GM21717 (cell line): ENCODE results near the gene DNMBP.
A peak's percentile ranks its signal among the peaks of the same experiment; 100 is the strongest.
"Not testable (repeated sequence)": the region's sequence is repeated elsewhere in the genome, so short reads cannot be mapped to it uniquely, and the experiment has no call there.

Source experiments
- ATAC-seq: cut with Tn5 transposase; IDR thresholded peaks from one replicate; pipeline ENCODE4 v1.9.1; 2021; ENCODE audit warnings: mild to moderate bottlenecking, moderate library complexity; ENCODE audit not compliant: unreplicated experiment

DNMBP gene

DNA sequence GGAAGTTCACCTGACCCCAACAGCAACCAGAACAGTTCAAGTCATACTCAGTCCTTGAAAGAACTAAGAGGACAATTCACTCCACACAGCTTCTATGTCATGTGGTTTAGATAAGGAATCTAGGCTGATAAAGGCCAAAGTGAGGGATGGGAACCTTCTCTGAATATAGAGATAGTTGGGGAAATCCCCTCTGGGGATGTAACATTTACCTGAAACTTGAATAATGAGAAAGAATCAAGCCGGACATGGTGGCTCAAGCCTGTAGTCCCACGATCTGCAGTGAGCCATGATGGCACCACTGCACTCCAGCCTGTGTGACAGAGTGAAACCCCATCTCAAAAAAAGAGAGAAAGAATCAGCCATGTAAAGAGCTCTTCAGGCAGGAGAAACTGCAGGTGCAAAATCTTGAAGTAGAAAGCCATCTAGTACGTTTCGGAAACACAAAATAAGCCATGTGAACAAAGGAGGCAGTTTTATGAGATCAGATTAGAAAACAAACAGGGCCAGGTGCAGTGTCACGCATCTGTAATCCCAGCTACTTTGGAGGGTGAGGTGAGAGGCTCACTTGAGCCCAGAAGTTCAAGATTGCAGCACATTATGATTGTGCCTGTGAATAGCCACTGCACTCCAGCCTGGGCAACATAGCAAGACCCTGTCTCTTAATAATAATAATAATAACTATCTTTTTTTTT lies 4.5 kb upstream of the DNMBP start:
- ATAC-seq = peak; percentile 61

GRCh38 chr10:100013621-100014020 lies 3.9 kb upstream of the DNMBP start:
- ATAC-seq = no peak

- ATAC-seq = not testable (repeated sequence)
Observed at GRCh38 chr10:100011906-100012305, 2.2 kb upstream of the DNMBP start.

DNA sequence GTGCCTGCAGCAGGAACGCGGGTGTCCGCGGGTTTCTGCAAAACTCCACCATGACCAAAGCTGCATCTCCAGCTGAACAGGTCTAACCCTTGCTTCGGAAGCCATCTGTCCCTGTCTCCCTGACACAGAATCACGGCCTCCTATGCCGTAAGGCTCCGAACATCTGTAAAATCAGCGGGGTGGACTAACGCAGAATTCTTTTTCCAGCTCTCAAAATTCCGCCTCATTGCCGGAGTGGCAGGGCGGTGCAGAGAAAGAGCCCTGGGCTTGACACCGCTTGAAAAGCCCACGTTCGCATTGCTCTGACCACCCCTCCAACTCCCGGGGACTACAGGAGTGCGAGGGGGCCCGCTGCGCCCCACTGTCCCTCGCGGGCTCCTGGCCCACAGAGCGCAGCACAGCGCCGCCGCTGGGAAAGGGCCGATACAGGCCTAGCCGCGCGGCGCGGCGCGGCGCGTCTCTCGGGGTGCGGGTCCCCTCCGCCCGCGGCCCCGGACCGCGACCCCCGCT lies 409 bp downstream of the DNMBP start:
- ATAC-seq = peak; percentile 44

GRCh38 chr10:100008708-100009282 lies 952 bp downstream of the DNMBP start:
- no peak for ATAC-seq

DNA sequence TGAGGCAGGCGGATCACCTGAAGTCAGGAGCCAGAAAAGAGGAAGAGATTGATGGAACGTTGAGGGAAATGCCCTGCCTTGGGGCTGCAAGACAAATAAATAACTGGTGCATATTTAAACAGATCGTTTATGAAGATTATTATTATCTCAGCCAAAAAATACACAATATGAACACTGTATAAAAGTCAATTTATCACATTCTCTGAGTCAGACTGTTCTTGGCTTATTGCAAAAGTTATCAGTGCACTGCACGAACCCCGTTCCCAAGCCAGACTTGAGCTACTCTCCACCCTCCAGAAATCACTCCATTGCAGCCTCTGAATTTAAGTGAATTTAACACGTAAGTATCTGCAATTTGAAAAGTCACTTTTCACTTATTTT lies 1.6 kb downstream of the DNMBP start:
- no peak for ATAC-seq

GRCh38 chr10:100007231-100008141 lies 2.3 kb downstream of the DNMBP start:
- ATAC-seq = no peak

DNA sequence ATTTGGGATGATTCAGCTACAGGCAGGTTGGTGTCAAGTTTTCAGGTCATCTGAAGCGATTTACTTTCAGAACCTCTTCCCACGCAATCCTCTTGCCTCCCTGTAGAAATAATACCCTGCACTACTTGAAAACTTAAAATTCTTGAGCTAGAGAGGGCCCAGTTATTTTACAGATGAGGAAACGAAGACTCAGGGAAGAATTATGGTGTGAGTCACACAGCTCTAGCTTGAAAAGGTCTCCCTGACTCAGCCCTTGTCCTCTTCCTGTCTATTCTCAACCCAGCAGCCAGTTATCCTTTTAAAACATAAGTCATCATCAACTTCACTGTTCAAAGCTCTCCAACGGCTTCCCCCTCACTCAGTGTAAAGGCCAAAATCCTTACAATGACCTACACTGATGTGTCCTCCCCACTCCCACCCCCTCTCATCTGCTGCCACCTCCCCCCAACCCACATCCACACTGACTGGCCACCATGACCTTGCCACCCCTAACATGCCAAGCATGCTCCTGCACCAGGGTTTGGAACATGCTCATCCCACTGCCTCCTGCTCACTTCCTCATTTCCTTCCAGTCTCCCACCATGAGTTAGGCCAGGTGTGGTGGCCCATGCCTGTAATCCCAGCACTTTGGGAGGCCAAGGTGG lies 3.4 kb downstream of the DNMBP start:
- no peak for ATAC-seq

DNA sequence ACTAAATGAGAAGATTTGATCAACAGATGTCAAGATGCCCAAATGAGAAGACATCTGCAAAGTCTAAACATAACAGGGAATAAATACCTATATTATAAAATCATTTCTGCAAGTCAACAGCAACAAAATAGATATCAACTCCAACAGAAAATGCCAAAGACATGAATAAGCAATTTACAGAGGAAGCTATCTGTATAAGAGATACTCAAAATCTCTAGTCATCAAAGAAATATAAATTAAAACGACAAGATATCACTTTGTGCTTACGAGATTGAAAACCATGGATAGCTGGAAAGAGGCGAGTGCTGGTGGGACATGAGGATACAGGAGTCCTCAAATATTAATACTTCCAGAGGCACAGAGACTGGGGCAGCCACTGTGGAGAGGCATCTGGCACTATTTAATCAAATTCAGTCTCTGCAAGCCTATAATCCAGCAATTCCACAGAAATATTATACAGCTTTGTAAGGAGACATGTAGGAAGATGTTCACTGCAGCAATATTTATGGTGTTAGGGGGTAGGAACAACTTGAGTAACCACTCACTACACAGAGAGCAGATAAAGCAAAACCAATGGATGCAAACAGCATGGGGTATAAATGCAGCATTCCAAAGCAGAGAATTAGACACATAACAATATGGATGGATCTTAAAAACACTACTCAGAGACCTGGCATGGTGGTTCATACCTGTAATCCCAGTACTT lies 4.8 kb downstream of the DNMBP start:
- no peak for ATAC-seq

- no peak for ATAC-seq
Observed at GRCh38 chr10:100000109-100000644, 9.6 kb downstream of the DNMBP start.

DNA sequence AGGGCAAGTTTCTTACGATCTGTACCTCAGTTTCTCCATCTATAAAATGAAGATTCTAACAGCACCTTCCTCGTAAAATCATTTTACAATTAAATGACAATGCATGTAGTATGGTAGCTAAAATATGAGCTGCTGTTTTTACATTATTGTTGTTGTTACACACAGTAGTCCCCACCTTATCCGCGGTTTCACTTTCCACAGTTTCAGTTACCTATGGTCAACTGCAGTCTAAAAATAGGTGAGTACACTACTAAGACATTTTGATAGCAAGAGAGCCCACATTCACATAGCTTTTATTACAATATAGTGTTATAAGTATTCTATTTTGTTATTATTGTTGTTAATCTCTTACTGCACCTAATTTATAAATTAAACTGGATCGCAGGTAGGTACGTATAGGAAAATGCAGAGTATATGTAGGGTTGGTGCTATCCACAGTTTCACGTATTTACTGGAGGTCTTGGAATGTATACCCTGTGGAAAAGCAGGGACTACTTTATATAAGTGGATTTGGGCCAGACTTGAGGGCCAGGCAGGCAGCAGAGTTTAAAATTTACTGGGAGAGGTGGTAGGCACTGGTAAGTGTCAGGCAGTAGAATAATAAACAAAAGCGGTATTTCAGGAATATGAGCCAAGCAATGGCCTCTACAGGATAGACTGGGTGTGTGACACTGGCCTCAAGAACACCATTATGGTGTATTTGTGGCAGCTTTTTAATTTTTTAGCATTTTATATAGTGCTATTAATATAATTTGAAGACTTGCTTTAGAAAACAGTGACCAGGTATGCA lies 10.2 kb downstream of the DNMBP start:
- ATAC-seq = no peak

- no peak for ATAC-seq
Observed at GRCh38 chr10:99998889-99999288, 10.9 kb downstream of the DNMBP start.

- no peak for ATAC-seq
Observed at GRCh38 chr10:99996671-99997648, 12.8 kb downstream of the DNMBP start.

DNA sequence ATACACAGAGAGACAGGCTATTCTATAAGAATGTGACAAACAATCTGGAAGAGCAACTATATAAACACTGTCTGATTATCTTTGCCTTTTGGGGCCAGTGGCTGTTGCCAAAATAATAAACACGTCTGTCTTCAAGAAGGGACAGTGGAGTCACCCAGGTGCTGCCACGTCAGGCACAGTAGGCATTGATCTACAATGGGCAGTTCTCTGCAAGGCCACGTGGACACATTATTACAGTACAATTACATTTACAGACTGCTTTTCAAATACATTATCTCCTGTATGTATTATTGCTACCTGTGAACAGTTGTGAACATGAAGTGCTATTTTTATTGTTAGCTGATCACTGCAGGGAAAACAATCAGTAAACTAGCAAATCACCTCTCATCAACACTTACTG lies 14.0 kb downstream of the DNMBP start:
- no peak for ATAC-seq

DNA sequence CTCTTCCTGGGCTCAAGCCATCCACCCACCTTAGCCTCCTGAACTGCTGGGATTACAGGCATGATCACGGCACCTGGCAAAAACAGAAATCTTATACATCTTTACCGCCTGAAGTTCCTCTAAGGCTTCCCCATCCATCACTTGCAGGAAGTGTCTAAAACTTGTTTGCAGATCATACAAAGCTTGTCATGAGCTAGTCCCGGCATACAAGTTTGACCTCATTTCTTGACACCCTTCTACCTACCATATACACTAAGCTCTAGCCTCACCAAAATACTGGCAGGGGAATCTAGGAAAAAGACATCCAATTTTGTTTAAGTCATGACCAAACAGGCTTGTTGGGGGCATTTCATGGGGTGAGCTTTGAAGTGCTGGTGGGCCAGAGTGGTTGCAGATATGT lies 14.5 kb downstream of the DNMBP start:
- ATAC-seq = no peak

DNA sequence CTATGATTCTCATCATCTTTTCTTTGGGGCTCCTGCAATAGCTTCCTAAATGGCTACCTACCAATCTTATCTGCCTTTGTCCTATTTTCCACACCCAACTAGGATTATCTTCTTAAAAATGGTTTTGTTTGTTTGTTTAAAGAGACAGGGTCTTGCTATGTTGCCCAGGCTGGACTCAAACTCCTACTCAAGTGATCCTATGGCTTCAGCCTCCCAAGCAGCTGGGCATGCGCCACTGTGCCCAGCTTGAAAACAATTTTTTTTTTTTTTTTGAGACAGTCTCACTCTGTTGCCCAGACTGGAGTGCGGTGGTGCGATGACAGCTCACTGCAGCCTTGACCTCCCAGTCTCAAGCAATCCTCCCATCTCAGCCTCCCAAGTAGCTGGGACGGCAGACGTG lies 14.9 kb downstream of the DNMBP start:
- no peak for ATAC-seq

DNA sequence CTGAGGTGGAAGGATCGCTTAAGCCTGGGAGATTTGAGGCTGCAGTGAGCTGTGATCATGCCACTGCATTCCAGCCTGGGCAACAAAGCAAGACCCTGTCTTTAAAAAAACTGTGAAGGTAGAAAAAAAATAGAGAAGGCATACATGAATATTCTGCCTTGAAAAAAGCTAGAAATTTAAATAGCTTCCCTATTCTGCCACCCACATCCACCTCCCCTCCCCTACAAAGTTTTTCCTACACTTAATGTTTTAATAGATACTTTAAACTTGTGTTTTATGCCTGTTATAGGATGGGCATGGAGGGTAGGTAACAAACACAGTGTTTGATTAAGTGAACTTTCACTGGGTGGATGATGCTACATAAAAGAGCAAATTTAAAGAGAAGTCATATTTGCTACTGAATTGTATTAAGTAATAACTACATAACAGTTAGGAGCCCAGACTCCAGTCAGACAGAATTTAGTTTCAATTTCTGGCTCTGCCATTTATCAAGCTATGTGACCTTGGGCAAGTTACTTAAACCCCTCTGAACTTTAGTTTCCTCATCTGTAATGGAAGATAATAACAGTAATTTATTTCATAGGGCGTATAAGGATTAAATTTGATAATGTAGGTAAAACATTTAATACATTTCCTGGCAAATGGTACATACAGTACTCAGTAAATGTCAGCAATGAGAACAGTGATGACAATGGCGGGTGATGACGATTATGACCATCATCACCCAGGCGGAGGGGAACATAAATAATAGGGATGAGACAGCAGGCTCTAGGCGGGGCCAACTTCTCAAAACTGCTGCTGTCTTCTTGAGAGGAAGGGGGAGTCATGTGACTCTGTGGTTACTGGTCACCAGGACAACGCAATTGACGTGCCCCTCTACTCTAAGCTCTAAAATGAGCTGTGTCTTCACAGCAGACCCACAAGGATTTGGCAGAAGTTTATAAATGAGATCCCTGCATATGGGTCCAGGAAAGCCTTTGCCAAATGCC lies 15.8 kb downstream of the DNMBP start:
- ATAC-seq = no peak
